22Rv1 (cell line): ENCODE measurements around the gene ATXN2L.
"Not testable (repeated sequence)": the region's sequence is repeated elsewhere in the genome, so short reads cannot be mapped to it uniquely, and the experiment has no call there.

Experiments
- CTCF ChIP-seq: fragments of 450-650 bp; IDR thresholded peaks from 2 replicates; pipeline ENCODE4 v1.5.1; 2017; ENCODE audit warnings: mild to moderate bottlenecking
- ZFX ChIP-seq: fragments of 450-650 bp; IDR thresholded peaks from 2 replicates; pipeline ENCODE4 v1.6.1; 2017; ENCODE audit warnings: antibody characterized with exemption, borderline replicate concordance

- TF ChIP-seq CTCF, ZFX: not testable (repeated sequence)
Observed at GRCh38 chr16:28781697-28782096, 41.1 kb upstream of the ATXN2L start.
